ENCODE measurements around the gene GUCY2C. TPM values are rescaled to one million over a fixed set of nuclear protein-coding genes. Genes with fewer than 3 reads are reported as not detected.

GUCY2C gene
- total RNA-seq, 1 experiment from 2014 or later: 1.9 TPM

- no peak overlapping the region for H4K8ac ChIP-seq (replicated peaks; ENCODE audit: insufficient read length, low read depth, low read length)
- Mint-ChIP-seq H3K4me1 (peaks cover 7 to 15% of the 10 kb centered on the region in 2 experiments), H3K4me3 (no peak overlapping the region), H3K27me3 (ENCODE audit: low read depth) (peaks cover 4% of the 10 kb centered on the region; the same call in 1 of the 2 replicates), H3K9me3 (no peaks in the 10 kb centered on the region), H3K36me3 (ENCODE audit: insufficient read depth in 1 of 3, low read depth in 3 of 3) (no peaks in the 10 kb centered on the region; a peak in 1 of 7 replicates), H3K27ac (no peak overlapping the region; a peak in 1 of 7 replicates)
- peaks cover 3% of the 10 kb centered on the region; the same call in 1 of the 2 replicates for H3K4me1 ChIP-seq (ENCODE audit: insufficient read depth, low read length)
- no peak overlapping the region for H2BK5ac ChIP-seq (ENCODE audit: insufficient read length, low read length)
- no peak overlapping the region for H2BK20ac ChIP-seq (ENCODE audit: low read depth, low read length, poor library complexity, severe bottlenecking)
- no peaks in the 10 kb centered on the region for H3K79me2 ChIP-seq (ENCODE audit: insufficient read depth, low read length)
- no peak overlapping the region for H4K91ac ChIP-seq (ENCODE audit: insufficient read length, low read depth, low read length)
- H3K4me2 ChIP-seq (ENCODE audit: insufficient read depth, insufficient read length, low read length): no peak overlapping the region
- no peak overlapping the region for H2BK12ac ChIP-seq (ENCODE audit: insufficient read length, low read depth, low read length)
- no peaks in the 10 kb centered on the region for H3K79me1 ChIP-seq (ENCODE audit: insufficient read depth, low read depth, low read length, poor library complexity, severe bottlenecking)
- H3K4ac ChIP-seq (ENCODE audit: low read depth, low read length): no peak overlapping the region
- no peak overlapping the region for H3K56ac ChIP-seq (ENCODE audit: insufficient read length, low read depth, low read length)
- H3K9me3 ChIP-seq (ENCODE audit: control insufficient read depth, low read depth, low read length): no peaks in the 10 kb centered on the region
- H3K18ac ChIP-seq (ENCODE audit: insufficient read length, low read depth, low read length): no peak overlapping the region
- no peak overlapping the region for H3K23ac ChIP-seq (ENCODE audit: insufficient read length, low read depth, low read length)
- no peak overlapping the region for H2AFZ ChIP-seq (ENCODE audit: low read length)
- no peak overlapping the region for H3T11ph ChIP-seq (ENCODE audit: low read length)
- H3K27me3 ChIP-seq (ENCODE audit: insufficient read depth, low read length): peaks cover 3% of the 10 kb centered on the region; the same call in 1 of the 2 replicates
- no peak for DNase-seq
- no peak overlapping the region for H3K9ac ChIP-seq (ENCODE audit: extremely low read depth, insufficient read length, low read length)
- H2BK120ac ChIP-seq (ENCODE audit: low read depth, low read length, poor library complexity, severe bottlenecking): no peak overlapping the region
- H3K27ac ChIP-seq (ENCODE audit: insufficient read length, low read depth, low read length): no peak overlapping the region
- H4K20me1 ChIP-seq (ENCODE audit: control insufficient read depth, insufficient read depth, insufficient read length): no peaks in the 10 kb centered on the region
- no peak overlapping the region for H4K5ac ChIP-seq (ENCODE audit: insufficient read length, low read depth, low read length)
- H2BK15ac ChIP-seq (ENCODE audit: low read depth, low read length): no peak overlapping the region
- no peak overlapping the region for H2AK5ac ChIP-seq (ENCODE audit: insufficient read length, low read length)
- H3K14ac ChIP-seq (ENCODE audit: insufficient read depth, low read length): no peak overlapping the region
- TF ChIP-seq CTCF (conservative IDR thresholded peaks at IDR 0.05): no peak
- H3K23me2 ChIP-seq (ENCODE audit: insufficient read length, low read depth, low read length, poor library complexity, severe bottlenecking): no peaks in the 10 kb centered on the region
These were observed 6.4 kb downstream of the GUCY2C start for GRCh38 chr12:14689996-14690395.

Measured in H9 (cell line).